Calu3 (cell line): ENCODE results near the gene FASTK. TPM values are rescaled to one million over a fixed set of nuclear protein-coding genes. Genes with fewer than 3 reads are reported as not detected.

ENCODE experiments used
- BruUV-seq: library from RNA; stranded (reverse); fragments of 400-500 nt; replicated peaks from 2 replicates; lab custom pipeline; 2021; lab: Mats Ljungman, UMichigan
- CTCF ChIA-PET: fragments of 300-600 bp; sonication (Branson Sonifier 250); formaldehyde crosslinking; loops from one replicate; lab custom pipeline; 2022; ENCODE audit warnings: antibody characterized with exemption; lab: Charles Lee
- DNase-seq: peaks from one replicate; pipeline ENCODE4 v3.0.0; 2022
- H3K27ac Mint-ChIP-seq: one replicate; pipeline ENCODE4 v1.8.0; 2022; ENCODE audit warnings: mixed read lengths; ENCODE audit not compliant: unreplicated experiment
- H3K27me3 Mint-ChIP-seq: one replicate; pipeline ENCODE4 v1.8.0; 2022; ENCODE audit warnings: mixed read lengths; ENCODE audit not compliant: unreplicated experiment
- H3K36me3 Mint-ChIP-seq: one replicate; pipeline ENCODE4 v1.8.0; 2022; ENCODE audit warnings: mild to moderate bottlenecking, moderate library complexity, mixed read lengths; ENCODE audit not compliant: insufficient read depth, unreplicated experiment
- H3K4me1 Mint-ChIP-seq: one replicate; pipeline ENCODE4 v1.8.0; 2022; ENCODE audit warnings: mild to moderate bottlenecking, low read depth, mixed read lengths; ENCODE audit not compliant: unreplicated experiment
- H3K4me3 Mint-ChIP-seq: one replicate; pipeline ENCODE4 v1.8.0; 2022; ENCODE audit warnings: mild to moderate bottlenecking, low read depth, moderate library complexity, mixed read lengths; ENCODE audit not compliant: unreplicated experiment
- H3K9me3 Mint-ChIP-seq: one replicate; pipeline ENCODE4 v1.8.0; 2022; ENCODE audit warnings: low read depth, mixed read lengths; ENCODE audit not compliant: unreplicated experiment
- CTCF ChIP-seq: fragments of 200-600 bp; IDR thresholded peaks from one replicate; pipeline ENCODE4 v1.8.0; 2022; ENCODE audit warnings: antibody characterized with exemption; ENCODE audit not compliant: unreplicated experiment
- intact Hi-C: fragments of 100-400 bp; cut with micrococcal nuclease; formaldehyde crosslinking; loops from one replicate; pipeline ENCODE4 v1.10.0; 2022; ENCODE audit not compliant: unreplicated experiment
- total RNA-seq: library from RNA; stranded (reverse); gene quantifications from 2 replicates; pipeline ENCODE4 v1.2.3, GENCODE V29; 2022

Gene FASTK
- total RNA-seq, 1 experiment from 2014 or later: 113 TPM

- H3K4me3 Mint-ChIP-seq: peak overlapping the region; percentile 87
- peaks cover 42% of the 10 kb centered on the region for H3K4me1 Mint-ChIP-seq
- DNase-seq: peak; percentile 59
- CTCF ChIA-PET: interaction anchor here (0.6 to 1.4 kb wide), 2 partner anchors 20 to 59 kb away, joined by 3 to 4 read pairs; partner anchors contain the start of gene ABCB8
- intact Hi-C loops: loop anchor here (1.0 kb wide), 1 partner anchor 24 kb away; no protein-coding TSS in a partner anchor
- H3K9me3 Mint-ChIP-seq: no peaks in the 10 kb centered on the region
- TF ChIP-seq CTCF: no peak
- peaks cover 58% of the 10 kb centered on the region for H3K36me3 Mint-ChIP-seq
- BruUV-seq: no TSS peak
- no peak overlapping the region for H3K27ac Mint-ChIP-seq
- no peaks in the 10 kb centered on the region for H3K27me3 Mint-ChIP-seq
Observed at GRCh38 chr7:151087245-151088018, 6.8 kb upstream of the FASTK start.

GRCh38 chr7:151086802-151087244 is 6.2 kb upstream of the FASTK start:
- Mint-ChIP-seq H3K27me3 (no peaks in the 10 kb centered on the region), H3K27ac (no peak overlapping the region), H3K4me1 (peaks cover 47% of the 10 kb centered on the region), H3K36me3 (peaks cover 63% of the 10 kb centered on the region), H3K9me3 (no peaks in the 10 kb centered on the region), H3K4me3 (peak overlapping the region; percentile 87)
- intact Hi-C loops: no loop called here
- BruUV-seq: no TSS peak
- DNase-seq: no peak
- no peak for TF ChIP-seq CTCF
- CTCF ChIA-PET: no interaction called here

- intact Hi-C loops: no loop called here
- peak; percentile 90 for DNase-seq
- no peak for TF ChIP-seq CTCF
- peaks cover 67% of the 10 kb centered on the region for H3K36me3 Mint-ChIP-seq
- no peaks in the 10 kb centered on the region for H3K27me3 Mint-ChIP-seq
- peak within 1 kb of the TSS; percentile 6 for H3K27ac Mint-ChIP-seq
- BruUV-seq: no TSS peak
- peak within 1 kb of the TSS; percentile 87 for H3K4me3 Mint-ChIP-seq
- CTCF ChIA-PET: interaction anchor here (1.2 kb wide), 1 partner anchor 25 kb away, joined by 3 read pairs; no protein-coding TSS in a partner anchor
- peaks cover 39% of the 10 kb centered on the region for H3K4me1 Mint-ChIP-seq
- H3K9me3 Mint-ChIP-seq: no peaks in the 10 kb centered on the region
Observed at GRCh38 chr7:151085691-151086620, 5.3 kb upstream of the FASTK start, which contains the start of gene AGAP3. Gene AGAP3, plus strand, starts transcription at chr7:151086475. Its CDS starts 267 bp downstream, at chr7:151086742.

GRCh38 chr7:151085329-151085690 is 4.7 kb upstream of the FASTK start:
- intact Hi-C loops: no loop called here
- CTCF ChIA-PET: interaction anchor here (0.6 to 1.2 kb wide), 2 partner anchors 25 to 577 kb away, joined by 3 to 4 read pairs; no protein-coding TSS in a partner anchor
- no peaks in the 10 kb centered on the region for H3K27me3 Mint-ChIP-seq
- peaks cover 38% of the 10 kb centered on the region for H3K4me1 Mint-ChIP-seq
- H3K4me3 Mint-ChIP-seq: peak overlapping the region; percentile 87
- no peak for DNase-seq
- H3K27ac Mint-ChIP-seq: peak overlapping the region; percentile 6
- no peaks in the 10 kb centered on the region for H3K9me3 Mint-ChIP-seq
- no peak for TF ChIP-seq CTCF
- BruUV-seq: no TSS peak
- H3K36me3 Mint-ChIP-seq: peaks cover 73% of the 10 kb centered on the region
